COR-L47 (cell line): ENCODE results near the gene TGFB1I1.
"Not testable (repeated sequence)": the region's sequence is repeated elsewhere in the genome, so short reads cannot be mapped to it uniquely, and the experiment has no call there.

Source experiments
- DNase-seq: peaks from one replicate; lab custom pipeline; 2025; lab: John Stamatoyannopoulos, UW

TGFB1I1 gene

GRCh38 chr16:31471241-31471874, 594 bp upstream of the TGFB1I1 start:
- no peak for DNase-seq

GRCh38 chr16:31472709-31473203, 804 bp downstream of the TGFB1I1 start:
- DNase-seq: peak; percentile 84

GRCh38 chr16:31473264-31473984, 1.5 kb downstream of the TGFB1I1 start:
- DNase-seq: no peak

- DNase-seq: no peak
Observed at GRCh38 chr16:31474173-31474714, 2.3 kb downstream of the TGFB1I1 start.

GRCh38 chr16:31474773-31475738, 3.1 kb downstream of the TGFB1I1 start:
- no peak for DNase-seq

- DNase-seq: no peak
Observed at GRCh38 chr16:31475946-31476302, 4.0 kb downstream of the TGFB1I1 start.

GRCh38 chr16:31476303-31477219, 4.6 kb downstream of the TGFB1I1 start:
- DNase-seq: no peak

GRCh38 chr16:31477220-31478216, 5.6 kb downstream of the TGFB1I1 start:
- DNase-seq: no peak

- DNase-seq: no peak
Observed at GRCh38 chr16:31478956-31479355, 7.0 kb downstream of the TGFB1I1 start.

GRCh38 chr16:31479751-31480150, 7.8 kb downstream of the TGFB1I1 start:
- DNase-seq: no peak

- no peak for DNase-seq
Observed at GRCh38 chr16:31480851-31481536, 9.0 kb downstream of the TGFB1I1 start.

GRCh38 chr16:31483081-31483480, 11.1 kb downstream of the TGFB1I1 start, which contains the start of gene SLC5A2:
SLC5A2 (plus strand) TSS chr16:31483123; CDS start chr16:31483137, 14 bp downstream.
- DNase-seq: no peak

- not testable (repeated sequence) for DNase-seq
Observed at GRCh38 chr16:31484048-31484447, 12.1 kb downstream of the TGFB1I1 start.

- DNase-seq: no peak
Observed at GRCh38 chr16:31484491-31485171, 12.7 kb downstream of the TGFB1I1 start.

- DNase-seq: no peak
Observed at GRCh38 chr16:31485571-31485970, 13.6 kb downstream of the TGFB1I1 start.

GRCh38 chr16:31486045-31486444, 14.1 kb downstream of the TGFB1I1 start:
- DNase-seq: no peak

- DNase-seq: no peak
Observed at GRCh38 chr16:31487071-31487719, 15.2 kb downstream of the TGFB1I1 start.
